Muscle layer of colon (tissue), 2 donors: ENCODE measurements around the gene ZFYVE28.
"Not testable (repeated sequence)": the region's sequence is repeated elsewhere in the genome, so short reads cannot be mapped to it uniquely, and the experiment has no call there.

Experiments used
- H3K27ac ChIP-seq: one replicate; pipeline ENCODE4 v1.7.0; 2013; ENCODE audit warnings: low read depth, mild to moderate bottlenecking, low read length, moderate library complexity
- H3K27me3 ChIP-seq, 2 donors: one replicate each; pipeline ENCODE4 v1.7.0; 2013; ENCODE audit warnings: low read length in 2 of 2, mild to moderate bottlenecking in 2 of 2; ENCODE audit not compliant: insufficient read depth in 2 of 2, control insufficient read depth in 1 of 2
- H3K36me3 ChIP-seq: one replicate; pipeline ENCODE4 v1.7.0; 2013; ENCODE audit warnings: mild to moderate bottlenecking, low read length; ENCODE audit not compliant: insufficient read depth
- H3K4me1 ChIP-seq: one replicate; pipeline ENCODE4 v1.7.0; 2013; ENCODE audit warnings: mild to moderate bottlenecking, low read length; ENCODE audit not compliant: insufficient read depth
- H3K4me3 ChIP-seq, 2 donors: one replicate each; pipeline ENCODE4 v1.7.0; 2013; ENCODE audit warnings: low read length in 2 of 2, low read depth in 1 of 2, mild to moderate bottlenecking in 1 of 2, moderate library complexity in 1 of 2
- H3K9ac ChIP-seq: one replicate; pipeline ENCODE4 v1.7.0; 2013; ENCODE audit warnings: low read length
- H3K9me3 ChIP-seq: one replicate; pipeline ENCODE4 v1.7.0; 2013; ENCODE audit warnings: mild to moderate bottlenecking, low read length
- donor health status: abdominal sarcoma.
- donor health status: Adenocarcinoma of cecum.

The ZFYVE28 gene

GRCh38 chr4:2236944-2237666, 181.3 kb downstream of the ZFYVE28 start:
- H3K27ac ChIP-seq: no peak overlapping the region
- no peaks in the 10 kb centered on the region for H3K27me3 ChIP-seq
- H3K9me3 ChIP-seq: no peaks in the 10 kb centered on the region
- peaks cover 26% of the 10 kb centered on the region for H3K4me1 ChIP-seq
- H3K9ac ChIP-seq: no peak overlapping the region
- H3K4me3 ChIP-seq: no peak overlapping the region
- peaks cover 6% of the 10 kb centered on the region for H3K36me3 ChIP-seq

- no peaks in the 10 kb centered on the region for H3K27me3 ChIP-seq
- no peaks in the 10 kb centered on the region for H3K4me1 ChIP-seq
- no peak overlapping the region for H3K27ac ChIP-seq
- no peak overlapping the region for H3K4me3 ChIP-seq
- peaks cover 6% of the 10 kb centered on the region for H3K36me3 ChIP-seq
- no peak overlapping the region for H3K9ac ChIP-seq
- no peaks in the 10 kb centered on the region for H3K9me3 ChIP-seq
Measured at GRCh38 chr4:2231082-2231481, 187.4 kb downstream of the ZFYVE28 start.

- H3K4me3 ChIP-seq: no peak overlapping the region
- peaks cover 11% of the 10 kb centered on the region for H3K36me3 ChIP-seq
- no peaks in the 10 kb centered on the region for H3K27me3 ChIP-seq
- no peaks in the 10 kb centered on the region for H3K9me3 ChIP-seq
- no peaks in the 10 kb centered on the region for H3K4me1 ChIP-seq
- H3K9ac ChIP-seq: no peak overlapping the region
- no peak overlapping the region for H3K27ac ChIP-seq
Measured at GRCh38 chr4:2226261-2226660, 192.2 kb downstream of the ZFYVE28 start.

GRCh38 chr4:2222838-2223237, 195.6 kb downstream of the ZFYVE28 start:
- Histone ChIP-seq H3K4me1 (no peaks in the 10 kb centered on the region), H3K27me3 (no peaks in the 10 kb centered on the region), H3K9me3 (no peaks in the 10 kb centered on the region), H3K36me3 (peaks cover 11% of the 10 kb centered on the region), H3K9ac (no peak overlapping the region), H3K27ac (no peak overlapping the region), H3K4me3 (no peak overlapping the region)

GRCh38 chr4:2221378-2221777, 197.1 kb downstream of the ZFYVE28 start:
- not testable (repeated sequence) for H3K27ac ChIP-seq, H3K27me3 ChIP-seq, H3K9me3 ChIP-seq, H3K4me1 ChIP-seq, H3K9ac ChIP-seq, H3K4me3 ChIP-seq
- peaks cover 11% of the 10 kb centered on the region for H3K36me3 ChIP-seq

GRCh38 chr4:2220016-2220630, 198.3 kb downstream of the ZFYVE28 start:
- Histone ChIP-seq H3K27me3 (no peaks in the 10 kb centered on the region), H3K9ac (no peak overlapping the region), H3K9me3 (no peaks in the 10 kb centered on the region), H3K27ac (no peak overlapping the region), H3K4me1 (no peaks in the 10 kb centered on the region), H3K36me3 (peaks cover 11% of the 10 kb centered on the region), H3K4me3 (no peak overlapping the region)
